K562 (cell line): ENCODE data around the gene IGF2BP3. TPM values are rescaled to one million over a fixed set of nuclear protein-coding genes. Genes with fewer than 3 reads are reported as not detected.

ENCODE experiments used
- ATAC-seq: fragments of 200-7000 bp; cut with Tn5 transposase; 3 replicates; pipeline ENCODE4 v1.9.1; 2020; ENCODE audit warnings: moderate library complexity
- BruUV-seq: library from RNA; stranded (reverse); fragments of 400-500 nt; replicated peaks from 2 replicates; lab custom pipeline; 2021; lab: Mats Ljungman, UMichigan
- CTCF ChIA-PET: fragments of 300-600 bp; formaldehyde crosslinking; extraction: SDS; loops from one replicate; lab custom pipeline; 2021; ENCODE audit warnings: low intra/inter-chr PET ratio; lab: Yijun Ruan, JAX
- POLR2A ChIA-PET: fragments of 300-600, 350-650 bp; sonication (Branson Sonifier 250); formaldehyde crosslinking; extraction: SDS; loops from one replicate; lab custom pipeline; 2021; ENCODE audit warnings: antibody characterized with exemption, inconsistent platforms; lab: Yijun Ruan, JAX
- DNase-seq, 4 experiments: peaks; one replicate each; pipeline versions ENCODE4 v3.0.0 to v3.0.0-alpha.2; 2011 to 2018; ENCODE audit warnings: low spot score in 3 of 4, mixed read lengths in 3 of 4; ENCODE audit errors: extremely low read depth in 1 of 4
- FAIRE-seq: peaks from 2 replicates; lab custom pipeline; 2011; peaks lifted over from hg19 to GRCh38; lab: Jason Lieb, UNC
- H2AFZ ChIP-seq: 2 replicates; pipeline ENCODE4 v1.6.0; 2011; ENCODE audit warnings: low read depth, low read length, control low read depth, inconsistent platforms
- H3K27ac ChIP-seq: fragments of 200-600 bp; 3 replicates; pipeline ENCODE4 v1.8.0; 2011; ENCODE audit warnings: low read depth, mild to moderate bottlenecking, control low read depth, inconsistent platforms, low read length, moderate library complexity, mixed read lengths; ENCODE audit errors: extremely low read depth
- H3K27me3 ChIP-seq, 2 experiments: fragments of 300-600 bp in 1 of 2; 2 replicates in 1 of 2; 3 replicates in 1 of 2; pipeline versions ENCODE4 v1.6.0 to v1.8.0; 2011; ENCODE audit warnings: inconsistent platforms in 2 of 2, low read length in 2 of 2, mild to moderate bottlenecking in 1 of 2, mixed read lengths in 1 of 2, moderate library complexity in 1 of 2; ENCODE audit not compliant: control insufficient read depth in 2 of 2, insufficient read depth in 2 of 2
- H3K36me3 ChIP-seq: fragments of 300-600 bp; 3 replicates; pipeline ENCODE4 v1.8.0; 2011; ENCODE audit warnings: mild to moderate bottlenecking, low read length, inconsistent platforms; ENCODE audit not compliant: control insufficient read depth, insufficient read depth
- H3K4me1 ChIP-seq, 2 experiments: fragments of 200-600 bp in 1 of 2; replicated peaks in 1 of 2; 2 replicates in 1 of 2; 3 replicates in 1 of 2; pipeline versions ENCODE4 v1.5.1 to v1.8.0; 2011; ENCODE audit warnings: inconsistent platforms in 2 of 2, low read length in 2 of 2, mild to moderate bottlenecking in 1 of 2, mixed read lengths in 1 of 2, moderate library complexity in 1 of 2; ENCODE audit not compliant: control insufficient read depth in 2 of 2, insufficient read depth in 2 of 2
- H3K4me2 ChIP-seq: 2 replicates; pipeline ENCODE4 v1.6.1; 2011; ENCODE audit warnings: low read length, control low read depth, inconsistent platforms, mixed read lengths; ENCODE audit not compliant: insufficient read depth
- H3K4me3 ChIP-seq: fragments of 200-600 bp; sonication (generic), shearing (Covaris generic); 2 replicates; pipeline ENCODE4 v1.5.1; 2016; ENCODE audit warnings: control low read depth, inconsistent platforms
- H3K79me2 ChIP-seq: fragments of 200-600 bp; 3 replicates; pipeline ENCODE4 v1.8.0; 2011; ENCODE audit warnings: low read length, inconsistent platforms; ENCODE audit not compliant: control insufficient read depth, insufficient read depth
- H3K9ac ChIP-seq, 2 experiments: 2 replicates each; pipeline versions ENCODE4 v1.6.0 to v1.6.1; 2011; ENCODE audit warnings: low read depth in 2 of 2, low read length in 2 of 2, control low read depth in 1 of 2, inconsistent platforms in 1 of 2, mild to moderate bottlenecking in 1 of 2, mixed read lengths in 1 of 2; ENCODE audit not compliant: insufficient read depth in 1 of 2
- H3K9me1 ChIP-seq: one replicate; pipeline ENCODE4 v1.6.0; 2011; ENCODE audit warnings: inconsistent platforms, mild to moderate bottlenecking, low read length, moderate library complexity; ENCODE audit not compliant: control insufficient read depth, insufficient read depth
- H3K9me3 ChIP-seq: replicated peaks from 2 replicates; pipeline ENCODE4 v1.5.1; 2011; ENCODE audit warnings: low read depth, low read length, inconsistent platforms; ENCODE audit not compliant: control insufficient read depth, insufficient read depth
- H4K20me1 ChIP-seq: replicated peaks from 2 replicates; pipeline ENCODE4 v1.6.1; 2011; ENCODE audit warnings: low read length, inconsistent platforms, mixed read lengths; ENCODE audit not compliant: control insufficient read depth, insufficient read depth
- ADNP ChIP-seq: fragments of 200-800 bp; sonication (Bioruptor generic); IDR thresholded peaks from 2 replicates; pipeline ENCODE4 v1.6.1; 2016; ENCODE audit warnings: missing genetic modification characterization, missing compliant biosample characterization
- ATF1 ChIP-seq, 2 experiments: fragments of 450-650 bp in 1 of 2; IDR thresholded peaks; 2 replicates each; pipeline ENCODE4 v1.6.1; 2016; ENCODE audit warnings: missing compliant biosample characterization in 1 of 2, missing genetic modification characterization in 1 of 2
- BRF1 ChIP-seq: IDR thresholded peaks from 3 replicates; pipeline ENCODE4 v1.6.1; 2011; ENCODE audit warnings: borderline replicate concordance, mild to moderate bottlenecking; ENCODE audit not compliant: insufficient read length; ENCODE audit errors: extremely low read depth
- CBFA2T3 ChIP-seq: fragments of 450-650 bp; IDR thresholded peaks from 2 replicates; pipeline ENCODE4 v1.6.1; 2017
- CBX5 ChIP-seq: IDR thresholded peaks from 2 replicates; pipeline ENCODE4 v1.6.1; 2014; ENCODE audit warnings: low read depth, borderline replicate concordance
- CEBPZ ChIP-seq: fragments of 150-350 bp; IDR thresholded peaks from 2 replicates; pipeline ENCODE4 v1.6.1; 2014; ENCODE audit warnings: low read depth, mild to moderate bottlenecking, low read length, borderline replicate concordance
- FOXA3 ChIP-seq, 2 experiments: fragments of 450-650 bp in 1 of 2; sonication (generic) in 1 of 2; formaldehyde crosslinking; IDR thresholded peaks in 1 of 2; conservative IDR thresholded peaks in 1 of 2; 2 replicates each; pipeline versions ENCODE4 v1.4.0 to v1.8.0; 2020 to 2022; ENCODE audit warnings: mild to moderate bottlenecking in 2 of 2, missing genetic modification reagents in 1 of 2
- TFAM ChIP-seq: fragments of 250-450 bp; sonication (Bioruptor Pico); conservative IDR thresholded peaks from 2 replicates; pipeline ENCODE4 v1.5.0; 2021; ENCODE audit warnings: mild to moderate bottlenecking, moderate library complexity
- ZNF124 ChIP-seq: sonication (generic); formaldehyde crosslinking; IDR thresholded peaks from 2 replicates; pipeline ENCODE4 v1.8.1; 2022; ENCODE audit warnings: missing genetic modification reagents
- ZNF311 ChIP-seq: fragments of 250-450 bp; sonication (Bioruptor Pico); IDR thresholded peaks from 2 replicates; pipeline ENCODE4 v1.4.0; 2020; ENCODE audit warnings: mild to moderate bottlenecking, moderate library complexity
- WGBS: fragments of 100-300 bp; shearing (Covaris generic); methylation state at CpG from one replicate; pipeline ENCODE4 v1.1.6; 2016; ENCODE audit warnings: low coverage, mixed read lengths; ENCODE audit not compliant: insufficient coverage; ENCODE audit errors: missing lambda C conversion rate; 5-methylcytosine and 5-hydroxymethylcytosine counted together
- in situ Hi-C: fragments of 300-500 bp; cut with MboI; formaldehyde crosslinking; loops from 4 replicates; pipeline ENCODE4 v1.15.0; 2018; ENCODE audit warnings: inconsistent platforms, mixed read lengths
- intact Hi-C: fragments of 100-400 bp; cut with micrococcal nuclease; formaldehyde crosslinking; loops from 2 replicates; pipeline ENCODE4 v1.14.2; 2022
- polyA plus RNA-seq, 8 experiments: library from polyadenylated mRNA; depleted of rRNA in 4 of 8; stranded (reverse) in 5 of 8; unstranded in 3 of 8; fragments of >200 nt; fragmentation: Nextera tagmentation in 2 of 8; fragmentation: Illumina TruSeq in 1 of 8; extraction: Ambion mirVana in 2 of 8; extraction: Trizol in 1 of 8; gene quantifications; 2 replicates each; pipeline versions ENCODE4 v1.2.1 to v1.2.3, GENCODE V29; 2011 to 2014; ENCODE audit warnings: inconsistent platforms in 1 of 8, missing spikeins in 1 of 8
- total RNA-seq, 7 experiments: library from RNA; depleted of rRNA in 6 of 7; stranded (reverse); fragments of >200 nt in 6 of 7; fragmentation: Illumina TruSeq in 2 of 7; extraction: Trizol in 2 of 7; gene quantifications; 2 replicates each; pipeline versions ENCODE4 v1.2.1 to v1.2.3, GENCODE V29; 2011 to 2021; ENCODE audit warnings: low replicate concordance in 1 of 7
- TF ChIP-seq, protein P1 (sequence below): fragments of 450-650 bp; conservative IDR thresholded peaks from 2 replicates; pipeline ENCODE4 v1.6.1; 2016; ENCODE audit warnings: missing genetic modification characterization, low read depth, mild to moderate bottlenecking, control low read depth, missing compliant biosample characterization

IGF2BP3 gene
- total and polyA plus RNA-seq, 9 of the 15 experiments (the other 6 are each of a cell fraction or from before 2014, with no cell fraction given), result 8.4 to 88.1 (median 61.2) TPM

GRCh38 chr7:23380961-23381360 lies 89.3 kb downstream of the IGF2BP3 start:
- CTCF ChIA-PET, result no interaction called here
- no peak for TF ChIP-seq ZNF124 (CRISPR knock-in tag)
- peak; percentile 16; the same call in 1 of the 2 replicates for TF ChIP-seq CBFA2T3
- TF ChIP-seq, all 486 proteins: peak for 1
- no peak overlapping the region for H3K4me3 ChIP-seq
- H3K9me1 ChIP-seq, result no peaks in the 10 kb centered on the region
- H3K79me2 ChIP-seq, result peaks cover 60% of the 10 kb centered on the region
- ATAC-seq (peak; percentile 18; the same call in 1 of the 3 replicates), FAIRE-seq (no peak), DNase-seq (no peak)
- peaks cover 0 to 7% of the 10 kb centered on the region in 2 experiments; a peak in 3 of 5 replicates for H3K4me1 ChIP-seq
- peaks cover 33% of the 10 kb centered on the region for H3K36me3 ChIP-seq
- no peak overlapping the region for H3K9ac ChIP-seq
- no peak overlapping the region for H3K4me2 ChIP-seq
- POLR2A ChIA-PET, result interaction anchor here (1.9 kb wide), 1 partner anchor 10 kb away, joined by 6 read pairs; no protein-coding TSS in a partner anchor
- no peak overlapping the region for H3K27ac ChIP-seq
- no peaks in the 10 kb centered on the region for H3K27me3 ChIP-seq
- no peak overlapping the region for H2AFZ ChIP-seq
- in situ Hi-C loops (no loop called here), intact Hi-C loops (no loop called here)
- no TSS peak for BruUV-seq
- H3K9me3 ChIP-seq, result no peaks in the 10 kb centered on the region
- 88% methylated on average over 3 of the region's 3 CpGs for WGBS
- no peaks in the 10 kb centered on the region; the same call in 1 of the 2 replicates for H4K20me1 ChIP-seq

DNA sequence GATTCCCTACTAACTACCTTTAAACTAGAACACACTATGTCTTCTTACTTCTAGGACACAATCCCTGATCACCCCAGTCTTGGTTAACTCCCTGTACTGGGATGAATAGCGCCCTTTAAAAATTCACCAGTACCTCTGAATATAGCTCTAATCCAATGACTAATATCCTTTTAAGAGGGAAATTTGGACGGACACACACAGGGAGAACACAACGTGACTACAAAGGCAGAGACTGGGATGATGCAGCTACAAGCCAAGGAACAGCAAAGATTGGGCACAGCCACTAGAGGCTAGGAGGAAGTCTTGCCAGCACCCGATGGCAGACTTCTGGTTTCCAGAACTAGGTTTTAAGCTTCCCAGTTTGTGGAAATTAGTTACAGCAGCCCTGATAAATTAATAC lies 89.7 kb downstream of the IGF2BP3 start:
- CTCF ChIA-PET, result no interaction called here
- no peak for FAIRE-seq
- Histone ChIP-seq H3K4me2 (no peak overlapping the region), H3K4me3 (no peak overlapping the region), H3K9me1 (no peaks in the 10 kb centered on the region), H4K20me1 (no peaks in the 10 kb centered on the region; the same call in 1 of the 2 replicates), H3K9ac (no peak overlapping the region), H3K4me1 (peaks cover 0 to 7% of the 10 kb centered on the region in 2 experiments; a peak in 3 of 5 replicates), H3K27ac (no peak overlapping the region), H3K36me3 (peaks cover 36% of the 10 kb centered on the region), H3K27me3 (no peaks in the 10 kb centered on the region), H3K9me3 (no peaks in the 10 kb centered on the region), H3K79me2 (peaks cover 60% of the 10 kb centered on the region), H2AFZ (no peak overlapping the region)
- POLR2A ChIA-PET, result interaction anchor here (1.9 kb wide), 1 partner anchor 10 kb away, joined by 6 read pairs; no protein-coding TSS in a partner anchor
- no TSS peak for BruUV-seq
- no peak for DNase-seq
- in situ Hi-C loops (no loop called here), intact Hi-C loops (no loop called here)
- no peak for ATAC-seq
- 91% methylated on average over 4 of the region's 4 CpGs for WGBS
- TF ChIP-seq ADNP (tag) (no peak), FOXA3 (CRISPR knock-in tag; conservative IDR thresholded peaks at IDR 0.05 in 1 of 2, IDR thresholded peaks at IDR 0.05 in 1 of 2) (no peak), CEBPZ (no peak), ATF1 (CRISPR knock-in tag; IDR thresholded peaks at IDR 0.05) (no peak), ATF1 (tag; IDR thresholded peaks at IDR 0.05) (no peak), BRF1 (no peak), ZNF311 (CRISPR knock-in tag) (no peak), TFAM (CRISPR knock-in tag) (no peak), CBX5 (no peak)
- TF ChIP-seq, protein P1, sequence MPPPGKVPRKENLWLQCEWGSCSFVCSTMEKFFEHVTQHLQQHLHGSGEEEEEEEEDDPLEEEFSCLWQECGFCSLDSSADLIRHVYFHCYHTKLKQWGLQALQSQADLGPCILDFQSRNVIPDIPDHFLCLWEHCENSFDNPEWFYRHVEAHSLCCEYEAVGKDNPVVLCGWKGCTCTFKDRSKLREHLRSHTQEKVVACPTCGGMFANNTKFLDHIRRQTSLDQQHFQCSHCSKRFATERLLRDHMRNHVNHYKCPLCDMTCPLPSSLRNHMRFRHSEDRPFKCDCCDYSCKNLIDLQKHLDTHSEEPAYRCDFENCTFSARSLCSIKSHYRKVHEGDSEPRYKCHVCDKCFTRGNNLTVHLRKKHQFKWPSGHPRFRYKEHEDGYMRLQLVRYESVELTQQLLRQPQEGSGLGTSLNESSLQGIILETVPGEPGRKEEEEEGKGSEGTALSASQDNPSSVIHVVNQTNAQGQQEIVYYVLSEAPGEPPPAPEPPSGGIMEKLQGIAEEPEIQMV (tag), result no peak
